HG03196 (cell line): Measurements from ENCODE around the gene SOBP.
"Not testable (repeated sequence)": the region's sequence is repeated elsewhere in the genome, so short reads cannot be mapped to it uniquely, and the experiment has no call there.

ENCODE experiments used
- ATAC-seq: cut with Tn5 transposase; IDR thresholded peaks from one replicate; pipeline ENCODE4 v1.9.1; 2021; ENCODE audit not compliant: unreplicated experiment

SOBP gene

GRCh38 chr6:107489636-107490565 is at the start of gene SOBP:
SOBP (plus strand) TSS chr6:107490117; CDS start chr6:107490617, 500 bp downstream.
- no peak for ATAC-seq

- no peak for ATAC-seq
These were observed 49.0 kb upstream of the SOBP start for GRCh38 chr6:107440936-107441335.

- ATAC-seq = no peak
These were observed 48.2 kb upstream of the SOBP start for GRCh38 chr6:107441682-107442081.

- ATAC-seq = no peak
These were observed 46.8 kb upstream of the SOBP start for GRCh38 chr6:107442938-107443607.

- ATAC-seq = no peak
These were observed 46.2 kb upstream of the SOBP start for GRCh38 chr6:107443608-107444267.

GRCh38 chr6:107444277-107444676 is 45.6 kb upstream of the SOBP start:
- ATAC-seq = no peak

- no peak for ATAC-seq
These were observed 42.2 kb upstream of the SOBP start for GRCh38 chr6:107447663-107448216.

- no peak for ATAC-seq
These were observed 41.1 kb upstream of the SOBP start for GRCh38 chr6:107448776-107449175.

GRCh38 chr6:107458672-107459282 is 31.1 kb upstream of the SOBP start:
- ATAC-seq = peak; percentile 15

- ATAC-seq = peak; percentile 92
These were observed 30.4 kb upstream of the SOBP start, which contains the start of gene PDSS2 for GRCh38 chr6:107459283-107460082. PDSS2 (minus strand) TSS chr6:107459564; CDS start chr6:107459285, 279 bp downstream.

- ATAC-seq = no peak
These were observed 29.8 kb upstream of the SOBP start for GRCh38 chr6:107460083-107460631.

GRCh38 chr6:107466062-107466461 is 23.9 kb upstream of the SOBP start:
- ATAC-seq = no peak

GRCh38 chr6:107470364-107470763 is 19.6 kb upstream of the SOBP start:
- no peak for ATAC-seq

GRCh38 chr6:107473660-107474059 is 16.3 kb upstream of the SOBP start:
- ATAC-seq = no peak

GRCh38 chr6:107475360-107475759 is 14.6 kb upstream of the SOBP start:
- not testable (repeated sequence) for ATAC-seq

GRCh38 chr6:107475826-107476225 is 14.1 kb upstream of the SOBP start:
- not testable (repeated sequence) for ATAC-seq

GRCh38 chr6:107479089-107479690 is 10.7 kb upstream of the SOBP start:
- ATAC-seq = no peak

GRCh38 chr6:107485157-107485556 is 4.8 kb upstream of the SOBP start:
- no peak for ATAC-seq

GRCh38 chr6:107488174-107488874 is 1.6 kb upstream of the SOBP start:
- ATAC-seq = no peak
